AG04450 (cell line): Measurements from ENCODE around the gene DIP2B. TPM values are rescaled to one million over a fixed set of nuclear protein-coding genes. Genes with fewer than 3 reads are reported as not detected.

Experiments used
- CTCF ChIA-PET: fragments of 300-600, 350-600 bp; formaldehyde crosslinking; extraction: SDS; loops from one replicate; lab custom pipeline; 2022; ENCODE audit warnings: antibody characterized with exemption, inconsistent platforms; lab: Charles Lee
- POLR2A ChIA-PET: fragments of 350-600 bp; formaldehyde crosslinking; extraction: SDS; loops from one replicate; lab custom pipeline; 2021; ENCODE audit warnings: antibody characterized with exemption, inconsistent platforms; lab: Yijun Ruan, JAX
- DNase-seq: peaks from one replicate; pipeline ENCODE4 v3.0.0-alpha.2; 2011; ENCODE audit warnings: low read depth, low spot score
- H3K27ac ChIP-seq: one replicate; pipeline ENCODE4 v1.5.1; 2012; ENCODE audit warnings: low read depth, low read length, control low read depth
- H3K27me3 ChIP-seq: one replicate; pipeline ENCODE4 v1.6.0; 2012; ENCODE audit warnings: low read length; ENCODE audit not compliant: control insufficient read depth, insufficient read depth
- H3K4me3 ChIP-seq: 2 replicates; pipeline ENCODE4 v1.5.1; 2011; ENCODE audit warnings: mild to moderate bottlenecking, low read depth, low read length, control low read depth
- H3K9me3 ChIP-seq: 2 replicates; pipeline ENCODE4 v1.5.1; 2012; ENCODE audit warnings: low read length; ENCODE audit not compliant: control insufficient read depth, insufficient read depth
- CTCF ChIP-seq: IDR thresholded peaks from 2 replicates; pipeline ENCODE4 v1.5.1; 2011; ENCODE audit warnings: low read depth, low read length, control low read depth, inconsistent platforms
- polyA plus RNA-seq: library from polyadenylated mRNA; depleted of rRNA; stranded (reverse); fragments of >200 nt; gene quantifications from 2 replicates; pipeline ENCODE4 v1.2.3, GENCODE V29; 2011

DIP2B gene
- polyA plus RNA-seq, 1 experiment: 22.0 TPM

GRCh38 chr12:50778663-50779590 lies 274.1 kb downstream of the DIP2B start:
- Histone ChIP-seq H3K27ac (no peak overlapping the region), H3K9me3 (no peaks in the 10 kb centered on the region), H3K27me3 (no peaks in the 10 kb centered on the region), H3K4me3 (no peak overlapping the region)
- POLR2A ChIA-PET: interaction anchor here (0.6 kb wide), 1 partner anchor 13 kb away, joined by 4 read pairs; no protein-coding TSS in a partner anchor
- TF ChIP-seq CTCF: no peak
- CTCF ChIA-PET: interaction anchor here (0.5 to 1.0 kb wide), 2 partner anchors 14 to 244 kb away, joined by 5 to 7 read pairs; no protein-coding TSS in a partner anchor
- DNase-seq: no peak

GRCh38 chr12:50780013-50780412 lies 275.2 kb downstream of the DIP2B start:
- no peaks in the 10 kb centered on the region for H3K9me3 ChIP-seq
- no peaks in the 10 kb centered on the region for H3K27me3 ChIP-seq
- CTCF ChIA-PET: interaction anchor here (0.5 to 1.0 kb wide), 3 partner anchors 15 to 242 kb away, joined by 3 to 7 read pairs (median 5); no protein-coding TSS in a partner anchor
- no peak overlapping the region for H3K4me3 ChIP-seq
- no peak for DNase-seq
- POLR2A ChIA-PET: no interaction called here
- TF ChIP-seq CTCF: no peak
- no peak overlapping the region for H3K27ac ChIP-seq

GRCh38 chr12:50784501-50784900 lies 279.7 kb downstream of the DIP2B start:
- ChIA-PET CTCF (interaction anchor here (4.0 kb wide), 1 partner anchor 20 kb away, joined by 24 read pairs; the partner anchor contains the start of gene ATF1), POLR2A (no interaction called here)
- no peak for DNase-seq
- Histone ChIP-seq H3K27me3 (no peaks in the 10 kb centered on the region), H3K4me3 (no peak overlapping the region), H3K27ac (no peak overlapping the region), H3K9me3 (no peaks in the 10 kb centered on the region; the same call in 1 of the 2 replicates)
- TF ChIP-seq CTCF: no peak

- no peak for TF ChIP-seq CTCF
- ChIA-PET POLR2A (interaction anchor here (0.7 kb wide), 1 partner anchor 239 kb away, joined by 3 read pairs; no protein-coding TSS in a partner anchor), CTCF (interaction anchor here (4.0 kb wide), 1 partner anchor 21 kb away, joined by 24 read pairs; the partner anchor contains the start of gene ATF1)
- Histone ChIP-seq H3K9me3 (no peaks in the 10 kb centered on the region; the same call in 1 of the 2 replicates), H3K4me3 (no peak overlapping the region), H3K27me3 (no peaks in the 10 kb centered on the region), H3K27ac (peak overlapping the region; percentile 96)
- no peak for DNase-seq
These were observed 280.7 kb downstream of the DIP2B start for GRCh38 chr12:50785406-50786001.
